GM21786 (cell line): Measurements from ENCODE around the gene NLGN1.

Experiments used
- ATAC-seq: cut with Tn5 transposase; IDR thresholded peaks from one replicate; pipeline ENCODE4 v1.9.1; 2021; ENCODE audit not compliant: unreplicated experiment

The NLGN1 gene

GRCh38 chr3:174253196-174253823 is 855.8 kb downstream of the NLGN1 start:
- ATAC-seq = no peak

- ATAC-seq = no peak
Observed at GRCh38 chr3:174253940-174254339, 856.4 kb downstream of the NLGN1 start.

GRCh38 chr3:174255454-174255853 is 857.9 kb downstream of the NLGN1 start:
- ATAC-seq = no peak

GRCh38 chr3:174266476-174266875 is 868.9 kb downstream of the NLGN1 start:
- ATAC-seq = no peak

GRCh38 chr3:174268061-174268460 is 870.5 kb downstream of the NLGN1 start:
- ATAC-seq = no peak

GRCh38 chr3:174268586-174268985 is 871.0 kb downstream of the NLGN1 start:
- ATAC-seq = no peak

GRCh38 chr3:174270841-174271240 is 873.3 kb downstream of the NLGN1 start:
- no peak for ATAC-seq

GRCh38 chr3:174275336-174275735 is 877.8 kb downstream of the NLGN1 start:
- ATAC-seq = no peak

- ATAC-seq = no peak
Observed at GRCh38 chr3:174276826-174277225, 879.3 kb downstream of the NLGN1 start.

GRCh38 chr3:174278094-174278493 is 880.5 kb downstream of the NLGN1 start:
- no peak for ATAC-seq

- ATAC-seq = no peak
Observed at GRCh38 chr3:174280186-174280585, 882.6 kb downstream of the NLGN1 start.

- ATAC-seq = no peak
Observed at GRCh38 chr3:174285242-174285864, 887.8 kb downstream of the NLGN1 start.

GRCh38 chr3:174287705-174288104 is 890.2 kb downstream of the NLGN1 start:
- no peak for ATAC-seq

GRCh38 chr3:174294616-174295015 is 897.1 kb downstream of the NLGN1 start:
- no peak for ATAC-seq

- no peak for ATAC-seq
Observed at GRCh38 chr3:174295306-174296092, 898.0 kb downstream of the NLGN1 start.

GRCh38 chr3:174302746-174303315 is 905.3 kb downstream of the NLGN1 start:
- no peak for ATAC-seq

- ATAC-seq = no peak
Observed at GRCh38 chr3:174303907-174304560, 906.5 kb downstream of the NLGN1 start.

- ATAC-seq = no peak
Observed at GRCh38 chr3:174308736-174309135, 911.2 kb downstream of the NLGN1 start.

- ATAC-seq = no peak
Observed at GRCh38 chr3:174310475-174310983, 913.0 kb downstream of the NLGN1 start.

- no peak for ATAC-seq
Observed at GRCh38 chr3:174315225-174315624, 917.7 kb downstream of the NLGN1 start.

- ATAC-seq = no peak
Observed at GRCh38 chr3:174317005-174317404, 919.5 kb downstream of the NLGN1 start.
